Colon (tissue), 2 donors: Measurements from ENCODE around the gene PIEZO2.

Source experiments
- FAIRE-seq: peaks from 2 replicates; lab custom pipeline; 2012; peaks lifted over from hg19 to GRCh38; lab: Jason Lieb, UNC
- donor health status: control.
- donor health status: control.

Gene PIEZO2

GRCh38 chr18:11024928-11025669, 124.3 kb downstream of the PIEZO2 start:
- FAIRE-seq = no peak

- FAIRE-seq = no peak
These were observed 127.9 kb downstream of the PIEZO2 start for GRCh38 chr18:11021477-11021876.

DNA sequence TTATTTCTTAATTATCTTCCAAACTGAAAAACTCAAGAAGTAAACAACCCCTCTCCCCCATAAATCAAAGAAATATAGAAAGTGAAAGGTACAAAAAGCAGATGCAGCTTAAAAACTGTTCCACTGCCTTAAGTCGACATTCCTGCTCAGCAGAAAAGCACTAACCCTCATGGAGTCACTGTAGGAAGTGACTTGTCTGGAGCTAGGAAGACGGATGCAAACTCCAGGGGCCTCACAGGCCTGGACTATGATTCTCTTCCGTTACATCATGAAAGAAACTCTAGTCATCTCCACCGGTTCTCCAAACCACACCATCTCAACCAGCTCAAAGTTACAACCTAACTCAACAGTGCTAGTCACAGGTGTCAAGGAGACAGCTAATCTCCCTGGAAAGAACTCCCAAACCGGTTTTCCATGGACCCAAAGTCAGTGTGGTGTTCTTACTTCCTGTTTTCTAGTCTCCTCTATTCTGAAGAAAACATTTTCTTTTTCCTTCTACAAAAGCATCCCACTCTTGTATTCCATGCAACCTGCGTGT, 128.4 kb downstream of the PIEZO2 start:
- FAIRE-seq = no peak

GRCh38 chr18:11020161-11020853, 129.1 kb downstream of the PIEZO2 start:
- no peak for FAIRE-seq

DNA sequence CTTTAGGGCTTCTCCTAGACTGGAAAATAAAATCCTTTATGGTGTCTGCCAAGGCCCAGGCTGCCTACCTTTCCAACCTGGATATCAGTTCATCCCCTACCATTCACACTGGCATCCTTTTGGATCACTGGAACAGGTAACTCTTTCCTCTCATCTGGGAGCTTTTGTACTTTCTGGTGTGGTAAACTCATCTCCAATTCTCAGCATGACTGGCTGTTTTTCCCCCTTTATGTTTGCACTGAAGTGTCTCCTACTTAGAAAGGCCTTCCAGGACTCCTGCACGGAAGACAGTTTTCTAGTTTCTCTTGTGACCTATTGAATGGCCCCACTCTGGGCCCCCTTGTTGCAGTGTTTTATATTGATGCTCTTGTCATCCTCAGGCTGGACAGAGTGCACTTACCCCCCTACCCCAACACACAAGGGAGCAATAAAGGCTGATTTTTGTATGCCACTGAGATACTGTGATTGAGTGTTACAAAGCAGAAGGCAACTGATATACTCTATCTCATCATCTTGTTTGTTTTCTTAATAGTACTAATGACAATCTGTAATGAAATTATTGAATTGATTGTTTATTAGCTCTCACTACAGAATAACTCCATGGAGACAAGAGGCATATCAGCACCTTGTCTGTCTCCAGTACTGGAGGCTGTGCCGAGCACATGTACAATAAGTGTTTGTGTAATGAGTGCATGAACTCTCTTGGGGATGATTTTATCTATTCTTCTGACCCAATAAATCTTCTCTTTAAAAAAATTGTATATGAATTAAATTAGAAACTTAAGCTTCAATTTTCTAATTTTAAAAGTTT, 129.9 kb downstream of the PIEZO2 start:
- FAIRE-seq = no peak

DNA sequence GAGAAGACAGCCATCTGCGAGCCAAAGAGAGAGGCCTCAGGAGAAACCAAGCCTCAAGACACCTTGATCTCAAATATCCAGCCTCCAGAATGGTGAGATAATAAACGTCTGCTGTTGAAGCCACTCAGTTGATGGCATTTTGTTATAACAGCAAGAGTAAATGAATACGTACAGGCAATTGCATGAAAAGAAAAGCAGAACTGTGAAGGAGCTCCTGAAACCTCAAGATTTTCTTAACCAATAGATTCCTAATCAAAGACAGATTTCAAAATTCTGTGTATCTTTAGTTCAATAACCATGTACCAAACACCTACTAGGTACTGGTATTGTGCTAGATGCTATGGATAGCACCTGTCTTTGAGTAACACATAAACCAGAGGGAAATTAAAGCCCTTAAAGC, 139.5 kb downstream of the PIEZO2 start:
- FAIRE-seq = no peak

GRCh38 chr18:11009147-11009546, 140.2 kb downstream of the PIEZO2 start:
- no peak for FAIRE-seq

DNA sequence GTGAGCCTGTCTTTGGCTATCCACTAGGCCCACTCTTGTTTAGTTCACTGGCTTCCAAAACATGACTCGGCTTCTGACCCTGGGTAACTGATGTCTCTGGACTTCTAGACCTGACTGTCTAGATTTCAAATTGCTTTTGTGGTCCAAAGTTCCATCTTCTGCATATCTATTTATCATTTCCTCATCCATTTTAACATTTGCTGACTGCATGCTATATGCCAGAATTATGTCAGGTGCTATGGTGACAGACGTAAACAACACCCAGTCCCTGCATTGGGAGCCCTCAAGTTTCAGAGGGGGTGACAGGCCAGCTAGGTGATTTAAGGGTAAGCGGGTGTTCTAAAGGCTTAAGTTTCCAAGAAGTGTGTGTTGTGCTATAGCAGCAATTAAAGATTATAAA, 140.9 kb downstream of the PIEZO2 start:
- FAIRE-seq = no peak

- FAIRE-seq = no peak
These were observed 143.8 kb downstream of the PIEZO2 start for GRCh38 chr18:11005528-11005927.

- no peak for FAIRE-seq
These were observed 144.4 kb downstream of the PIEZO2 start for GRCh38 chr18:11004951-11005350.

DNA sequence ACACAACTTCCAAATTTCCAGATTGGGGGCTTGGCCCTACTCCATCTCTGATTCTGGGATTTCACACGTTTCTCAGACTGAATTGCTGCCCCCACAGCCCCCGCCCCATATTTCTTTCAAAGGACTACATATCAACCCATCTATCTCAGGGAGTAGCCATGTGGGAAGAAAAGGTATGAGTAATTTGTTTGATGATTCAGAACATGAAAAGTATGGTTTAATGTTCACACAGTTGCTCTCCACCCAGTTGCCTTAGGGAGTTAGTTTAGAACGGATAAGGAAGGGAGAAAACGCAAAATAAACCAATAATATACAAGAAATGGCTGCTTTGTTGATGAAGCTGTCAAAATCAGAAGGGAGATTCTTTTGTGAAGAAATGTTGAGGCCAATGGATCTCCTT, 145.1 kb downstream of the PIEZO2 start:
- FAIRE-seq = no peak

GRCh38 chr18:11002796-11003195, 146.6 kb downstream of the PIEZO2 start:
- FAIRE-seq = no peak

DNA sequence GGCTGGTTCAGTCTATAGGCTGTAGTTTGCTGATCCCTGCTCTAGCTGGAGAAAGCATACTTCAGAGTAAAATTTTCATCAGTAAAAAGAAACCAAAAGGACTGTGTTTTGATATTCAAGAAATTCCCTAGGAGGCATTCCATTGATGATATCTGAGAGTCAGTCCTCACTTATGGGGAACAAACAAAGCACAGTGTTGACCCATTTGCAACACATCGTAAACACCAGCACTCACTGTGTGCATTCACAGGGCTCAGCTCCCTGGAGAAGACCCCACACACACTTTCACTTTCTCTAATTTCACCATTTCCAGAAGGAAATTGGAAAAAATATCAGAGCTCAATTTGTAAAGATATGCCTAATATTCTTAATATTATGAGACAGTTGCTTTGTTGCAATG, 147.1 kb downstream of the PIEZO2 start:
- no peak for FAIRE-seq

DNA sequence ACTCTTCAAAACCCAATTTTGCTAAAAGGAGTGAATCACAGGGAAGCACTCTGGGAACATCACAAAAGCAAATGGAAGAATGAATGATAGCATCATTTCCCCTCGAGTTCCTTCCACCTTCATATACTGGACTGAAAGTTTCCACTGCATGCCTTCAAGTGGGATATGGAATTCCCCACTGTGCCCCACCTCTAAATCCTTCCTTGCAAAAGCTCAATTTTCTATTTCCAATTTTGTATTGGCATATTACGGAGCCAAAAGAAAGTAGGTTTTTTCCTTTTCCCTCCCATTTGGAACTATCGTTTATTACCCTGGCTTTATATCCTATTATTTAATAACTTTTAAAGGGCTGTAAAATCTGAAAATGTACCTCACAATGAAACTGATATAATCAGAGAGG, 149.3 kb downstream of the PIEZO2 start:
- no peak for FAIRE-seq

- FAIRE-seq = no peak
These were observed 151.5 kb downstream of the PIEZO2 start for GRCh38 chr18:10997885-10998284.

GRCh38 chr18:10995550-10995949, 153.8 kb downstream of the PIEZO2 start:
- no peak for FAIRE-seq

- no peak for FAIRE-seq
These were observed 159.9 kb downstream of the PIEZO2 start for GRCh38 chr18:10989486-10989885.

DNA sequence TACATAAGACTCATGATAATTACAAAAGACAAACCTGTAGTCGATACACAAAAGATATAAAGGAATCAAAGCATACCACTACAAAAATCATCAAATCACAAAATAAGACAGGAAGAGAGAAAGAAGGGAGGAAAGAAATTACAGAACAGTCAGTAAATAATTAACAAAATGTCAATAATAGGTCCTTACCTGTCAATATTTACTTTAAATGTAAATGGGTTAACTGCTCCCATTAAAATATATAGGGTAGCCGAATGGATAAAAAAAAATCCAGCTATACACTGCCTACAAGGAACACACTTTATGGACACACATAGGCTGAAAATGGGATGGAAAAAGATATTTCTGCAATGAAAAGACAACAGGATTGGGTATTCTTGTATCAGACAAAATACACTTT, 163.7 kb downstream of the PIEZO2 start:
- FAIRE-seq = no peak

DNA sequence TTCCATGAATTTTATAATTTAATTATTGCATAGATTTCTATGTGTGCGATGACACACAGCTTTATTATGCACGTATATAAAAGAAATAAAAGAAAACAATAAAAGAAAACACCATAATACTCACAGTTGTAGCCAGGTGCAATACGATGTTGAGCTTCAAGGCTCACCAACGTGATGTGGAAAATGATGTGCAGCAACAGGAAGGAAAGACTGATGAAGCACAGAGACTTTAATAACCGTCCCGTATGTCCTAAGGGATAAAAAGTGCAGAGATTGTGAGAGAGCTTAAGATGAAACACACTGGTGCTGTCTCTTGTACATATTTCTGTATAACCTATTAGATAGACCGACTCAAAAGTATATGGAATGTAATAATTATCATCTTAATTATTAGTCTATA, 170.0 kb downstream of the PIEZO2 start:
- FAIRE-seq = no peak

DNA sequence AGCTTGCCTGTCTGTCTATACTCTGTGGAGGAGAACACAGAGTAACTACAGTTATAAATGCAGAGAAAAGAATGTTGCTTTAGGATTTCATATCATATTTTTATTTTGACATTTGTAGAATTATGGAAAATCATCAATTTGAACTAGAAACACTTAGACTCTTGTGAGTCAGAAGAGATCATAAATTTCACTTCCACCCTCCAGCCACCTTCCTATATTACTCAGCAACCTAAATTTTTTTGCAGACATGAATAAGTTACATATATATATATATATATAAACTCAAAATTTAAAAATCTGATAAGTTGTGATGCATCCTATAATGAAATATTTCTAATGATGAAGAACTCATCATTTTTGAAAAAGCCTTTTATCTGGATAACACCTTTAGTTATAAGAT, 172.3 kb downstream of the PIEZO2 start:
- FAIRE-seq = no peak

- FAIRE-seq = no peak
These were observed 175.7 kb downstream of the PIEZO2 start for GRCh38 chr18:10973567-10974203.

- no peak for FAIRE-seq
These were observed 177.7 kb downstream of the PIEZO2 start for GRCh38 chr18:10971717-10972116.
